ENCODE data around the gene NAP1L4. TPM values are rescaled to one million over a fixed set of nuclear protein-coding genes. Genes with fewer than 3 reads are reported as not detected.

Gene NAP1L4
- total RNA-seq, 1 experiment from 2014 or later, result 144 TPM

DNA sequence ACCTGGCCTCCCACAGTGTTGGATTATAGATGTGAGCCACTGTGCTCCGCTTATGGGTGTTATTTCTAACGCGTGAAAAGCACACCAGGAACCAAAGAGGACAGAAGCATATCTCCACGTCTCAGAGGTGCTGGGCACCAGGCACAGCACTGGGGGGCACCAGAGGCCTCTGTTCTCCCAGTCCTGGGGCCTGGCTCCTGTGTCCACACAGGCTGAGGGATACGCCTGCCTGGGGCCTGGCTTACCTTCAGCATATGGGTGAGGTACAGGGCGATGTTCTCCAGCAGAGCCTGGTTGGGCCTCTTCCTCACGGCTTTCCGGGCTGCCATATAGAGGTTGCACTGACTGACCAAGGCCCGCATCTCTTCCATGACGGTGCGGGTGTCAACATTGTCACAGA lies 24.7 kb upstream of the NAP1L4 start:
- Histone ChIP-seq H3K9ac (ENCODE audit: low read length) (no peak overlapping the region), H3K27ac (ENCODE audit: low read depth, low read length) (no peak overlapping the region), H3K4me1 (ENCODE audit: control insufficient read depth in 1 of 2, insufficient read depth in 2 of 2, low read length in 2 of 2) (no peaks in the 10 kb centered on the region), H3K4me2 (ENCODE audit: low read length) (no peak overlapping the region), H3K4me3 (replicated peaks in 1 of 2; ENCODE audit: low read depth in 1 of 2, low read length in 2 of 2) (no peak overlapping the region), H3K79me2 (ENCODE audit: insufficient read depth, low read length) (no peaks in the 10 kb centered on the region), H4K20me1 (ENCODE audit: insufficient read depth) (no peaks in the 10 kb centered on the region), H3K27me3 (ENCODE audit: insufficient read depth, low read length) (no peaks in the 10 kb centered on the region), H3K9me2 (ENCODE audit: insufficient read depth) (no peaks in the 10 kb centered on the region), H3K36me3 (ENCODE audit: control insufficient read depth in 1 of 2, insufficient read depth in 2 of 2, low read length in 2 of 2) (peaks cover 22 to 50% of the 10 kb centered on the region in 2 experiments), H2AFZ (ENCODE audit: low read depth, low read length, poor library complexity, severe bottlenecking) (no peak overlapping the region), H3K9me3 (ENCODE audit: control insufficient read depth in 1 of 2, insufficient read depth in 1 of 2, low read depth in 1 of 2, low read length in 2 of 2) (no peaks in the 10 kb centered on the region)
- ATAC-seq, result peak; percentile 52; the same call in 1 of the 2 replicates
- POLR2A ChIA-PET, result no interaction called here
- CTCF ChIA-PET, result no interaction called here
- TF ChIP-seq JUND (IDR thresholded peaks at IDR 0.05) (no peak), ELF1 (IDR thresholded peaks at IDR 0.05; ENCODE audit: borderline replicate concordance, low read depth) (no peak)
- TF ChIP-seq, protein P1, sequence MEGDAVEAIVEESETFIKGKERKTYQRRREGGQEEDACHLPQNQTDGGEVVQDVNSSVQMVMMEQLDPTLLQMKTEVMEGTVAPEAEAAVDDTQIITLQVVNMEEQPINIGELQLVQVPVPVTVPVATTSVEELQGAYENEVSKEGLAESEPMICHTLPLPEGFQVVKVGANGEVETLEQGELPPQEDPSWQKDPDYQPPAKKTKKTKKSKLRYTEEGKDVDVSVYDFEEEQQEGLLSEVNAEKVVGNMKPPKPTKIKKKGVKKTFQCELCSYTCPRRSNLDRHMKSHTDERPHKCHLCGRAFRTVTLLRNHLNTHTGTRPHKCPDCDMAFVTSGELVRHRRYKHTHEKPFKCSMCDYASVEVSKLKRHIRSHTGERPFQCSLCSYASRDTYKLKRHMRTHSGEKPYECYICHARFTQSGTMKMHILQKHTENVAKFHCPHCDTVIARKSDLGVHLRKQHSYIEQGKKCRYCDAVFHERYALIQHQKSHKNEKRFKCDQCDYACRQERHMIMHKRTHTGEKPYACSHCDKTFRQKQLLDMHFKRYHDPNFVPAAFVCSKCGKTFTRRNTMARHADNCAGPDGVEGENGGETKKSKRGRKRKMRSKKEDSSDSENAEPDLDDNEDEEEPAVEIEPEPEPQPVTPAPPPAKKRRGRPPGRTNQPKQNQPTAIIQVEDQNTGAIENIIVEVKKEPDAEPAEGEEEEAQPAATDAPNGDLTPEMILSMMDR (IDR thresholded peaks at IDR 0.05 in 2 of 3, conservative IDR thresholded peaks at IDR 0.05 in 1 of 3; ENCODE audit: borderline replicate concordance in 1 of 3, insufficient read depth in 1 of 3, low read depth in 2 of 3, low read length in 2 of 3), result 0 out of 6 replicates have a peak, but pooled peaks of 1 of the 3 experiments have one; percentile 6
- TF ChIP-seq, protein P2, sequence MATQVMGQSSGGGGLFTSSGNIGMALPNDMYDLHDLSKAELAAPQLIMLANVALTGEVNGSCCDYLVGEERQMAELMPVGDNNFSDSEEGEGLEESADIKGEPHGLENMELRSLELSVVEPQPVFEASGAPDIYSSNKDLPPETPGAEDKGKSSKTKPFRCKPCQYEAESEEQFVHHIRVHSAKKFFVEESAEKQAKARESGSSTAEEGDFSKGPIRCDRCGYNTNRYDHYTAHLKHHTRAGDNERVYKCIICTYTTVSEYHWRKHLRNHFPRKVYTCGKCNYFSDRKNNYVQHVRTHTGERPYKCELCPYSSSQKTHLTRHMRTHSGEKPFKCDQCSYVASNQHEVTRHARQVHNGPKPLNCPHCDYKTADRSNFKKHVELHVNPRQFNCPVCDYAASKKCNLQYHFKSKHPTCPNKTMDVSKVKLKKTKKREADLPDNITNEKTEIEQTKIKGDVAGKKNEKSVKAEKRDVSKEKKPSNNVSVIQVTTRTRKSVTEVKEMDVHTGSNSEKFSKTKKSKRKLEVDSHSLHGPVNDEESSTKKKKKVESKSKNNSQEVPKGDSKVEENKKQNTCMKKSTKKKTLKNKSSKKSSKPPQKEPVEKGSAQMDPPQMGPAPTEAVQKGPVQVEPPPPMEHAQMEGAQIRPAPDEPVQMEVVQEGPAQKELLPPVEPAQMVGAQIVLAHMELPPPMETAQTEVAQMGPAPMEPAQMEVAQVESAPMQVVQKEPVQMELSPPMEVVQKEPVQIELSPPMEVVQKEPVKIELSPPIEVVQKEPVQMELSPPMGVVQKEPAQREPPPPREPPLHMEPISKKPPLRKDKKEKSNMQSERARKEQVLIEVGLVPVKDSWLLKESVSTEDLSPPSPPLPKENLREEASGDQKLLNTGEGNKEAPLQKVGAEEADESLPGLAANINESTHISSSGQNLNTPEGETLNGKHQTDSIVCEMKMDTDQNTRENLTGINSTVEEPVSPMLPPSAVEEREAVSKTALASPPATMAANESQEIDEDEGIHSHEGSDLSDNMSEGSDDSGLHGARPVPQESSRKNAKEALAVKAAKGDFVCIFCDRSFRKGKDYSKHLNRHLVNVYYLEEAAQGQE (IDR thresholded peaks at IDR 0.05; ENCODE audit: low read depth), result no peak
- RAD21 ChIA-PET (ENCODE audit: low non-redundant PET in 1 of 2, low total read pairs in 2 of 2, uncharacterized antibody in 2 of 2, unreplicated experiment in 2 of 2), result no interaction called here
- intact Hi-C loops (cut with micrococcal nuclease), result no loop called here
- DNase-seq (ENCODE audit: low read depth, low spot score), result no peak
- no TSS peak for BruUV-seq (replicated peaks)

All from HCT116 (cell line).